Esophagus squamous epithelium (tissue), 5 donors: ENCODE data around the gene SOX9. TPM values are rescaled to one million over a fixed set of nuclear protein-coding genes. Genes with fewer than 3 reads are reported as not detected.

Source experiments
- DNase-seq: peaks from one replicate; lab custom pipeline; 2025; lab: John Stamatoyannopoulos, UW
- H3K27ac ChIP-seq, 4 donors: fragments of 200-600 bp; sonication (generic); one replicate each; pipeline ENCODE4 v1.5.1; 2016 to 2019; ENCODE audit warnings: mild to moderate bottlenecking in 1 of 4
- H3K27me3 ChIP-seq, 4 donors: fragments of 200-600 bp; sonication (generic); 1 replicate in 3 of 4; 2 replicates in 1 of 4; pipeline versions ENCODE4 v1.5.1 to v1.6.0; 2017 to 2021; ENCODE audit warnings: antibody characterized with exemption in 1 of 4
- H3K36me3 ChIP-seq, 3 donors: fragments of 200-600 bp; sonication (generic); one replicate each; pipeline ENCODE4 v1.5.1; 2016 to 2019
- H3K4me1 ChIP-seq, 3 donors: fragments of 200-600 bp; sonication (generic); one replicate each; pipeline ENCODE4 v1.5.1; 2017 to 2019
- H3K4me3 ChIP-seq, 4 donors: fragments of 200-600 bp; sonication (generic); 1 replicate in 3 of 4; 2 replicates in 1 of 4; pipeline ENCODE4 v1.5.1; 2016 to 2019; ENCODE audit warnings: mild to moderate bottlenecking in 2 of 4, moderate library complexity in 1 of 4
- H3K9me3 ChIP-seq, 3 donors: fragments of 200-600 bp; sonication (generic); one replicate each; pipeline ENCODE4 v1.5.1; 2016 to 2019
- CTCF ChIP-seq, 6 experiments: fragments of 450-650 bp in 4 of 6; fragments of 200-600 bp in 2 of 6; sonication (generic) in 2 of 6; IDR thresholded peaks; one replicate each; pipeline ENCODE4 v1.5.1; 2016 to 2019; ENCODE audit warnings: antibody characterized with exemption in 6 of 6, mild to moderate bottlenecking in 4 of 6, moderate library complexity in 4 of 6
- POLR2A ChIP-seq, 4 donors: fragments of 450-650 bp; IDR thresholded peaks; one replicate each; pipeline ENCODE4 v1.6.1; 2017; ENCODE audit warnings: antibody characterized with exemption in 4 of 4, mild to moderate bottlenecking in 4 of 4, moderate library complexity in 3 of 4
- WGBS, 2 donors: methylation state at CpG; one replicate each; pipeline ENCODE4 v1.1.5; 2018; 5-methylcytosine and 5-hydroxymethylcytosine counted together
- intact Hi-C: fragments of 100-400 bp; cut with DNase I; formaldehyde crosslinking; loops from one replicate; pipeline ENCODE4 v1.15.0; 2022
- total RNA-seq, 4 donors: library from RNA; depleted of rRNA; stranded (reverse); fragments of >200 nt; gene quantifications; one replicate each; pipeline ENCODE4 v1.1.0, GENCODE V29; 2016
- donor health status: DM: yes; HTN: yes; CAD: no.

SOX9 gene
- total RNA-seq, 4 donors from 2014 or later = 7.4 to 11.5 (median 11.1) TPM

- H3K27me3 ChIP-seq = peaks cover 0 to 5% (median 0%) of the 10 kb centered on the region in 4 donors
- no peak overlapping the region for H3K4me3 ChIP-seq
- intact Hi-C loops = no loop called here
- WGBS, 2 donors = 52 to 61% methylated on average over 3 of the region's 3 CpGs
- no peak for DNase-seq
- H3K36me3 ChIP-seq = no peaks in the 10 kb centered on the region
- no peak for TF ChIP-seq CTCF (IDR thresholded peaks at IDR 0.05)
- TF ChIP-seq POLR2A (IDR thresholded peaks at IDR 0.05) = no peak
- H3K9me3 ChIP-seq = no peaks in the 10 kb centered on the region
- H3K27ac ChIP-seq = no peak overlapping the region
- H3K4me1 ChIP-seq = no peaks in the 10 kb centered on the region
These were observed 41.1 kb upstream of the SOX9 start for GRCh38 chr17:72079700-72080099.

GRCh38 chr17:72087876-72088275 is 32.9 kb upstream of the SOX9 start:
- TF ChIP-seq POLR2A (IDR thresholded peaks at IDR 0.05) = no peak
- no peak for TF ChIP-seq CTCF (IDR thresholded peaks at IDR 0.05)
- no peak for DNase-seq
- H3K4me1 ChIP-seq = no peaks in the 10 kb centered on the region
- WGBS, 2 donors = 38 to 80% methylated on average over 1 of the region's 1 CpG
- intact Hi-C loops = no loop called here
- H3K4me3 ChIP-seq = no peak overlapping the region
- no peaks in the 10 kb centered on the region for H3K36me3 ChIP-seq
- no peak overlapping the region for H3K27ac ChIP-seq
- H3K27me3 ChIP-seq = no peaks in the 10 kb centered on the region
- H3K9me3 ChIP-seq = no peaks in the 10 kb centered on the region

- Histone ChIP-seq H3K27me3 (no peaks in the 10 kb centered on the region), H3K4me3 (no peak overlapping the region), H3K9me3 (no peaks in the 10 kb centered on the region), H3K27ac (no peak overlapping the region), H3K4me1 (no peaks in the 10 kb centered on the region), H3K36me3 (no peaks in the 10 kb centered on the region)
- no peak for DNase-seq
- intact Hi-C loops = no loop called here
- WGBS, 2 donors = 60 to 67% methylated on average over 7 of the region's 7 CpGs
- TF ChIP-seq POLR2A (IDR thresholded peaks at IDR 0.05) (no peak), CTCF (IDR thresholded peaks at IDR 0.05) (no peak)
These were observed 31.3 kb upstream of the SOX9 start for GRCh38 chr17:72089453-72089987.

GRCh38 chr17:72090108-72090507 is 30.7 kb upstream of the SOX9 start:
- Histone ChIP-seq H3K9me3 (no peaks in the 10 kb centered on the region), H3K36me3 (no peaks in the 10 kb centered on the region), H3K27me3 (no peaks in the 10 kb centered on the region), H3K4me1 (no peaks in the 10 kb centered on the region), H3K27ac (no peak overlapping the region), H3K4me3 (no peak overlapping the region)
- DNase-seq = no peak
- intact Hi-C loops = no loop called here
- 10 to 61% methylated on average over 1 of the region's 1 CpG for WGBS, 2 donors
- TF ChIP-seq CTCF (IDR thresholded peaks at IDR 0.05) (no peak), POLR2A (IDR thresholded peaks at IDR 0.05) (no peak)

- Histone ChIP-seq H3K27me3 (peaks cover 0 to 9% (median 0%) of the 10 kb centered on the region in 4 donors), H3K4me1 (no peaks in the 10 kb centered on the region), H3K36me3 (no peaks in the 10 kb centered on the region), H3K27ac (no peak overlapping the region), H3K9me3 (no peaks in the 10 kb centered on the region), H3K4me3 (no peak overlapping the region)
- 39 to 74% methylated on average over 1 of the region's 1 CpG for WGBS, 2 donors
- intact Hi-C loops = no loop called here
- TF ChIP-seq POLR2A (IDR thresholded peaks at IDR 0.05) (no peak), CTCF (IDR thresholded peaks at IDR 0.05) (no peak)
- no peak for DNase-seq
These were observed 28.0 kb upstream of the SOX9 start for GRCh38 chr17:72092710-72093322.
